Endothelial cell of umbilical vein (primary cell): ENCODE data around the gene PCSK6.

Source experiments
- CTCF ChIP-seq, 2 donors: IDR thresholded peaks; 1 replicate in 1 of 2; 2 replicates in 1 of 2; pipeline ENCODE4 v1.5.1; 2011; ENCODE audit warnings: low read length in 2 of 2, mild to moderate bottlenecking in 2 of 2, moderate library complexity in 2 of 2, control low read depth in 1 of 2, inconsistent platforms in 1 of 2, low read depth in 1 of 2; ENCODE audit not compliant: insufficient read depth in 1 of 2; ENCODE audit errors: extremely low read depth in 1 of 2
- EZH2 ChIP-seq: IDR thresholded peaks from 2 replicates; pipeline ENCODE4 v1.6.1; 2012; ENCODE audit warnings: borderline replicate concordance, low read depth, mild to moderate bottlenecking, moderate library complexity, low read length, inconsistent platforms; ENCODE audit not compliant: severe bottlenecking
- POLR2A ChIP-seq: IDR thresholded peaks from 2 replicates; pipeline ENCODE4 v1.6.1; 2012; ENCODE audit warnings: low read depth, mild to moderate bottlenecking, control low read depth, low read length
- POLR2AphosphoS5 ChIP-seq: IDR thresholded peaks from 2 replicates; pipeline ENCODE4 v1.6.1; 2012; ENCODE audit warnings: low read depth, mild to moderate bottlenecking, control low read depth, low read length, moderate library complexity; ENCODE audit not compliant: insufficient read depth

- no peak for TF ChIP-seq CTCF (IDR thresholded peaks at IDR 0.05; ENCODE audit: extremely low read depth in 1 of 2, insufficient read depth in 1 of 2, low read depth in 1 of 2, low read length in 2 of 2)
- no peak for TF ChIP-seq EZH2
- TF ChIP-seq POLR2AphosphoS5: no peak
- no peak for TF ChIP-seq POLR2A
Measured at GRCh38 chr15:101523560-101523940, 34.0 kb upstream of the PCSK6 start.
